HG03196 (cell line): ENCODE data around the gene VILL.
"Not testable (repeated sequence)": the region's sequence is repeated elsewhere in the genome, so short reads cannot be mapped to it uniquely, and the experiment has no call there.

ENCODE experiments used
- ATAC-seq: cut with Tn5 transposase; IDR thresholded peaks from one replicate; pipeline ENCODE4 v1.9.1; 2021; ENCODE audit not compliant: unreplicated experiment

The VILL gene

GRCh38 chr3:38033586-38033985 lies 43.0 kb downstream of the VILL start:
- ATAC-seq, result not testable (repeated sequence)

- not testable (repeated sequence) for ATAC-seq
Observed at GRCh38 chr3:38034335-38034734, 43.7 kb downstream of the VILL start.

- ATAC-seq, result no peak
Observed at GRCh38 chr3:38036286-38036685, 45.7 kb downstream of the VILL start.

- ATAC-seq, result no peak
Observed at GRCh38 chr3:38036906-38037305, 46.3 kb downstream of the VILL start.

- no peak for ATAC-seq
Observed at GRCh38 chr3:38038447-38038911, 47.9 kb downstream of the VILL start.

GRCh38 chr3:38039101-38039898 lies 48.7 kb downstream of the VILL start, which contains the start of gene DLEC1:
TSS of gene DLEC1 (plus strand) at chr3:38039208. CDS start at chr3:38039226, 18 bp downstream.
- ATAC-seq, result peak; percentile 73

GRCh38 chr3:38039899-38040261 lies 49.3 kb downstream of the VILL start:
- peak; percentile 51 for ATAC-seq

- ATAC-seq, result no peak
Observed at GRCh38 chr3:38040401-38040800, 49.8 kb downstream of the VILL start.

- no peak for ATAC-seq
Observed at GRCh38 chr3:38043486-38043885, 52.9 kb downstream of the VILL start.

GRCh38 chr3:38046027-38046426 lies 55.4 kb downstream of the VILL start:
- no peak for ATAC-seq

GRCh38 chr3:38046821-38047220 lies 56.2 kb downstream of the VILL start:
- ATAC-seq, result no peak

- no peak for ATAC-seq
Observed at GRCh38 chr3:38047896-38048295, 57.3 kb downstream of the VILL start.

GRCh38 chr3:38049358-38050126 lies 59.0 kb downstream of the VILL start:
- ATAC-seq, result no peak

- ATAC-seq, result no peak
Observed at GRCh38 chr3:38051131-38051530, 60.5 kb downstream of the VILL start.

GRCh38 chr3:38053286-38053685 lies 62.7 kb downstream of the VILL start:
- not testable (repeated sequence) for ATAC-seq

- ATAC-seq, result not testable (repeated sequence)
Observed at GRCh38 chr3:38053813-38054498, 63.4 kb downstream of the VILL start.

- no peak for ATAC-seq
Observed at GRCh38 chr3:38054499-38055001, 64.0 kb downstream of the VILL start.
